SKM-1 (cell line): ENCODE results near the gene CCDC196.
A peak's percentile ranks its signal among the peaks of the same experiment; 100 is the strongest.
"Not testable (repeated sequence)": the region's sequence is repeated elsewhere in the genome, so short reads cannot be mapped to it uniquely, and the experiment has no call there.

Experiments
- DNase-seq: peaks from one replicate; lab custom pipeline; 2025; ENCODE audit not compliant: unreplicated experiment; lab: John Stamatoyannopoulos, UW

The CCDC196 gene

DNA sequence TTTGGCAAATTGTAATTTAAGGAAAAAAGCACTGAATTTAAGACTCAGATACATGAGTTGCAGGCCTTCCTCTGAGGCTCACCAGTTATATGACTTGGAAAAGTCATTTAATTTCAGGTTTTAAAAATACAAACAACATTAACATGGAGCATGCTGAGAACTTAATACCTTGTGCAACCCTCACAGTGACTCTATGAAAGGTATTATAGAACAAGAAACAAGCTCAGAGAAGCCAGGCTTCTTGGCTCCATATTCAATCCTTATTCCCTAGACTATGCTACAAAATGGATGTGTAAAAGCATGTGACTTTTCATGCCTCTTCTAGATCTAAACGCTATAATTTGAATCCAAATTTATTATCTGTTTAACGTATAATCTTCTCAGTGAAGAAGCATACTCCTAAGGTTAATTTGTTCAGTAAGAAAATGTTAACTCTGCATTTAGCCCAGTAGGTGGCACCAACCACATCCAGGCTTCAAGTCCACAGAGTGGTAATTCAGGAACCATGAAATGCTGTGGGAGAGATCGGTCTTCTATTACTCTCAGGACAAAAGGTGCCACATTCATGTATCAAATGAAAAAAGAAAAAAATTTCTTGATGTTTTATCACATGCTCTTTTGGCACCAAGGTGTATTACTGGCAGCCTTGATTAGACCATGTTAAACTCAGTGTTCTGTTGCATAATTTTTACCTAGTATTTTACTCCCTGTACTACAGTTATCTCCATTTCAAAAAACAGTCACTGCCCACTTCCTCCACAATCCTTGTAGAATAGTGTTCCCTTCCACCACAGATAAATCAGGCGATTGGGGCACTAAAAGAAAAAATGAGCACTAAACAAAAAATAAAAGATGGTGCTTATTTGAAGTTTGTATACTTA, 9.3 kb downstream of the CCDC196 start:
- no peak for DNase-seq

DNA sequence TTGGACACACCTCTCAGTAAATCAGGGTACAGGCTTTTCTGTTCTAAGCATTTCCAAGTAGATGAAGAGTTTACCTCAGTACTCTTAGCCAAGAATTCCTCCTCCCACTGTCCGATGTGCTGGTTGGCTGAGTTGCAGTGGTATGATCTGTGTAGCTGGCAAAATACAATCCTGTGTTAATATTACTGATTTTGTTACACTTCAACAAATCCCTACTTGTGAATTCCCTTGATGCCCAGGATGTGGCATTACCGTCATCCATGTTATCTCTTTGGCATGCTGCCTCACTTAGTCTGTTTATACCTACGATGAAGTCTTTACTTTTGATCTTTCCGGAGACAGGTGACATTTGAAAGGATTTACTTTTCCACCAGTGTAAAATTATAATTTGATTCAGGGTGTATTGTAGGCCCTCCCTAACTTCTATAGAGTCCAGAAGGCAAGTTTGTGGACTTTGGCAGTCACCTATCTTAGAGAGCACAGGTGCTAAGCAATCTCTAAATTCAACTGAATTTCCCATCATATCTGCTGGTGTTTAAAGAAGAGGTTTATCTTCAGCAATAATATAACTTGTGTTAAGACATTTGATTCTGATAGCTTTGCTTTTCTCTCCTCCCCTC, 10.1 kb downstream of the CCDC196 start:
- DNase-seq, result no peak

- DNase-seq, result no peak
These were observed 10.7 kb downstream of the CCDC196 start for GRCh38 chr14:66496911-66497310.

DNA sequence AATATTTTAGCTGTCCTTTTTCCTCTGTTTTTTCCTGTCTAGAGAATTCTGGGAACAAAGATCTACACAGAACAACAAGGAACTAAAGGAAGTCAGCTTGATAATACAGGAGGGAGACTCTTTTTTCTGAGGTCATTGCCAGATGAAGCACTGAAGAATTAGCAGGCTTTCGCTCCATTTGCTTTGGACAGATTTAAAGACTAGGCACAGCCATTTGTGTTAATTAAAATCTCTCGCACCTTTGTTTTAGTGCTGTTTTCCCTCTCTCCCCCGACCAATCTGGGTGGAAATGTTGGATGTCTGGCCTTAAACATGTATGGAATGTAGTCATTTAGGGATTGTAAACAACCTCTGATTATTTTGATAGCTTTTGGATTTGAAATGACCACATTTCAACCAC, 12.1 kb downstream of the CCDC196 start:
- no peak for DNase-seq

GRCh38 chr14:66501592-66501991, 15.4 kb downstream of the CCDC196 start:
- no peak for DNase-seq

- DNase-seq, result not testable (repeated sequence)
These were observed 16.7 kb downstream of the CCDC196 start for GRCh38 chr14:66502836-66503235.

GRCh38 chr14:66503532-66503931, 17.4 kb downstream of the CCDC196 start:
- DNase-seq, result no peak

GRCh38 chr14:66507181-66507721, 21.1 kb downstream of the CCDC196 start:
- no peak for DNase-seq

- peak; percentile 89 for DNase-seq
These were observed 21.8 kb downstream of the CCDC196 start, which contains the start of gene GPHN for GRCh38 chr14:66507722-66508546. Gene GPHN, plus strand, starts transcription at chr14:66508147.

- no peak for DNase-seq
These were observed 22.3 kb downstream of the CCDC196 start for GRCh38 chr14:66508547-66508845.

- no peak for DNase-seq
These were observed 22.9 kb downstream of the CCDC196 start for GRCh38 chr14:66508846-66509621.

DNA sequence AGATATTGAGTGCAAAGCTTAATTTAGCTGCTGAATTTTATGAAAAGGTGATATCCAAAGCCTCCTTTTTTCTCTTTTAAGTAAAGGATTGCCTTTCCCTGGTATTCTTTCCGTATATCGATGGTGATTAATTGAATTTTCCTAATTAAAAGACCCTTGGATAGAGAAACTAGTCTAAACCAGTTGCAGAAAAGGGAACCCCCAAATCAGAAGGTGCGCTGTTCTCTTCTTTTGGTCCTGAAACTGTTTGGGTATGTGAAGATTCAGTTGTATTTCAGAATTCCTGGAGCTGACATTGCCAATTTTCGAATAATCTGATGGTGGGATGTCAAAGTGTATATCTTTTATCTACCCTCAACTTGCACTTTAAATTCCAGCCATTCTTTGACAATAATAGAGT, 23.7 kb downstream of the CCDC196 start:
- no peak for DNase-seq

DNA sequence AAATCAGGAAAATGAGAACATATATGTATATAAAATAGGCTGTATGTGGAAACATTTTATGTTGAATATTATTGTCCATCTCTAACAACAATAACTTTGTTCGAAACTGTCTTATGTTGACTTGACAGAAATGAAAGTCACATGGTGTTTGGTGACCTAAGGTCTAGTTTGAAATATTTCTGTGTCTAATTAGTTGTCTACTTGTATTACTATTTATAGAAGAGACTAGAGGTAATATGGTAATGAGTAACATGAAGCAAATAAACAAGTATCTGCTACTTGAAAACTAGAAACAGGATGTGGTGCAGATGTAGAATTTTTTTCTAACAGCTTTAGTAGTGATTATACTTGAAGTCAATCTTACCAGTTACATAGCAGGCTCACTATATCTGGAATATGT, 25.7 kb downstream of the CCDC196 start:
- no peak for DNase-seq

- peak; percentile 55 for DNase-seq
These were observed 28.0 kb downstream of the CCDC196 start for GRCh38 chr14:66514213-66514612.

GRCh38 chr14:66530526-66530925, 44.4 kb downstream of the CCDC196 start:
- DNase-seq, result no peak

GRCh38 chr14:66539034-66539433, 52.9 kb downstream of the CCDC196 start:
- DNase-seq, result no peak

DNA sequence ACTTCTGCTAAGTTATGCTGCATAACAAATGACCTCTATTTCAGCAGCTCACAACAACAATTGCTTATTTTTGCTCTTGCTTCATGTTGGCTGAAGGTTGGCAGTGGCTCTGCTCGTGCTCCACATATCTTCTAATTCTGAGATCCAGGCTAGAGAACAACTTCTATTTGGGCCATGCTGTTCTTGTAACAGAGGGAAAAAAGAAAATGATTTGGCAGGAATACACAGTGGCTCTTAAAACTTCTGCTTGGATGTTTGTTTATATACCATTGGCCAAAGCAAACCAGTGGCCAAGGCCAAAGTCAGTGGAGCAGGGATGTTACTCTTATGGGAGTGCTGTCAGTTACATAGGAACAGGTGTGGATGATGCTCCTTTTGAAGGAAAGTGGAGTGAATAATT, 53.9 kb downstream of the CCDC196 start:
- DNase-seq, result no peak

DNA sequence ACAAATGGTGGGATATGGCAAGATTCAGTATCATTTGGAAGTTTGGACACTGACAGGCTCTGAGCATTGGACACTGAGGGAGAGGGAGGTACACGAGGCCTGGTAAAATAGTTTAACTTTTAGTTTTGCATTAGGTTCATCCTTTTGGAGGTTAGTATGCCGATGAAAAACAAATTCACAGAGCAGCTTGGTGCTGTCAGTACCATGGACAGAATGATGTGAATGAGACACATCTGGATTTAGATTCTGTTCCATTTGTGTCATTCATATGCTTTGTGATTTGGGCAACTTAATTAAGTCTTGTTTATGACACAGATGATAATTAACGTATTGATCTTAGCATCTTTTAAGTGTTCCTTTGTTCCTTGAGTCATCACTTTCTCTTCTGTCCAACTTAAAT, 55.5 kb downstream of the CCDC196 start:
- no peak for DNase-seq

GRCh38 chr14:66543996-66544395, 57.8 kb downstream of the CCDC196 start:
- no peak for DNase-seq

- not testable (repeated sequence) for DNase-seq
These were observed 59.0 kb downstream of the CCDC196 start for GRCh38 chr14:66545191-66545590.

DNA sequence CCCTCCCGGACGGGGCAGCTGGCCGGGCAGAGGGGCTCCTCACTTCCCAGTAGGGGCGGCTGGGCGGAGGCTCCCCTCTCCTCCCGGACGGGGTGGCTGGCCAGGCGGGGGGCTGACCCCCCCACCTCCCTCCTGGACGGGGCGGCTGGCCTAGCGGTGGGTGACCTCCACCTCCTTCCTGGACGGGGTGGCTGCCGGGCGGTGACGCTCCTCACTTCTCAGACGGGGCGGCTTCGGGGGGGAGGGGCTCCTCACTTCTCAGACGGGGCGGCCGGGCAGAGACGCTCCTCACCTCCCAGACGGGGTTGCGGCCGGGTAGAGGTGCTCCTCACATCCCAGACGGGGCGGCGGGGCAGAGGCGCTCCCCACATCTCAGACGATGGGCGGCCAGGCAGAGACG, 59.6 kb downstream of the CCDC196 start:
- not testable (repeated sequence) for DNase-seq
